ENCODE results near the gene PIGU. TPM values are rescaled to one million over a fixed set of nuclear protein-coding genes. Genes with fewer than 3 reads are reported as not detected.
A peak's percentile ranks its signal among the peaks of the same experiment; 100 is the strongest.

The PIGU gene
- total and polyA plus RNA-seq, 2 donors (not counting 3 experiments of a cell fraction or from before 2014, with no cell fraction given): 20.3 to 81.8 TPM

DNA sequence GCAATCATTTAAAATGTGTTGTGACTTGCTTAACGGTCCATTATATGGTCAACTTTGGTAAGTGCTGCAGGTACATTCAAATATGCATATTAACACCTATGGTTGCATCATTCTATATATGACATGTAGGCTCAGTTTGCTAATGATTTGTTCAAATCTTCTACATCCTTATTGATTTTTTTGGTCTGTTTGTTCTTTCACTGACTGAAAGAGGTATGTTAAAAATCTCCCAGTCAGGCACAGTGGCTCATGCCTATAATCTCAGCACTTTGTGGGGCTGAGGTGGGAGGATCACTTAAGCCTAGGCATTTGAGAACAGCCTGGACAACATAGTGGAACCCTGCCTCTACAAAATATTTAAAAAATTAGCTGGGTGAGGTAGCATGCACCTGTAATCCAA, 29.2 kb downstream of the PIGU start:
- no TSS peak for BruUV-seq (replicated peaks)
- Histone ChIP-seq H3K36me3 (ENCODE audit: control insufficient read depth in 2 of 2, extremely low read depth in 1 of 2, insufficient read depth in 2 of 2, low read length in 2 of 2) (peaks cover 0 to 2% of the 10 kb centered on the region in 2 experiments), H2AFZ (ENCODE audit: low read depth, low read length) (no peak overlapping the region), H3K79me2 (ENCODE audit: control insufficient read depth, insufficient read depth, low read length) (no peaks in the 10 kb centered on the region), H3K27me3 (ENCODE audit: control insufficient read depth in 2 of 2, insufficient read depth in 2 of 2, low read length in 2 of 2) (no peaks in the 10 kb centered on the region), H3K27ac (ENCODE audit: insufficient read depth, low read depth, low read length) (no peak overlapping the region), H3K4me2 (ENCODE audit: insufficient read depth, low read length) (no peak overlapping the region), H3K9me3 (replicated peaks; ENCODE audit: control insufficient read depth, insufficient read depth, low read length) (no peaks in the 10 kb centered on the region), H4K20me1 (replicated peaks; ENCODE audit: control insufficient read depth, extremely low read depth, insufficient read depth, low read length) (no peaks in the 10 kb centered on the region), H3K4me1 (ENCODE audit: control insufficient read depth, extremely low read depth, insufficient read depth, low read length) (no peaks in the 10 kb centered on the region), H3K9ac (replicated peaks; ENCODE audit: extremely low read depth, insufficient read depth, low read length) (no peak overlapping the region), H3K9me1 (replicated peaks; ENCODE audit: control insufficient read depth, extremely low read depth, insufficient read depth, low read length) (no peaks in the 10 kb centered on the region), H3K4me3 (replicated peaks in 1 of 3; ENCODE audit: insufficient read depth in 1 of 3, low read depth in 1 of 3, low read length in 3 of 3) (no peak overlapping the region)
- ChIA-PET CTCF (interaction anchor here (1.5 kb wide), 1 partner anchor 122 kb away, joined by 4 read pairs; no protein-coding TSS in a partner anchor), POLR2A (no interaction called here)
- no peak for DNase-seq (ENCODE audit: low read depth, low spot score)
- no peak for TF ChIP-seq GATA2 (IDR thresholded peaks at IDR 0.05; ENCODE audit: insufficient read depth, insufficient read length, low read depth, low read length)
- TF ChIP-seq POLR2AphosphoS5 (IDR thresholded peaks at IDR 0.05; ENCODE audit: insufficient read depth, low read depth, low read length): no peak
- no peak for TF ChIP-seq MYC (IDR thresholded peaks at IDR 0.05; ENCODE audit: low read depth, low read length)
- TF ChIP-seq, protein P1, sequence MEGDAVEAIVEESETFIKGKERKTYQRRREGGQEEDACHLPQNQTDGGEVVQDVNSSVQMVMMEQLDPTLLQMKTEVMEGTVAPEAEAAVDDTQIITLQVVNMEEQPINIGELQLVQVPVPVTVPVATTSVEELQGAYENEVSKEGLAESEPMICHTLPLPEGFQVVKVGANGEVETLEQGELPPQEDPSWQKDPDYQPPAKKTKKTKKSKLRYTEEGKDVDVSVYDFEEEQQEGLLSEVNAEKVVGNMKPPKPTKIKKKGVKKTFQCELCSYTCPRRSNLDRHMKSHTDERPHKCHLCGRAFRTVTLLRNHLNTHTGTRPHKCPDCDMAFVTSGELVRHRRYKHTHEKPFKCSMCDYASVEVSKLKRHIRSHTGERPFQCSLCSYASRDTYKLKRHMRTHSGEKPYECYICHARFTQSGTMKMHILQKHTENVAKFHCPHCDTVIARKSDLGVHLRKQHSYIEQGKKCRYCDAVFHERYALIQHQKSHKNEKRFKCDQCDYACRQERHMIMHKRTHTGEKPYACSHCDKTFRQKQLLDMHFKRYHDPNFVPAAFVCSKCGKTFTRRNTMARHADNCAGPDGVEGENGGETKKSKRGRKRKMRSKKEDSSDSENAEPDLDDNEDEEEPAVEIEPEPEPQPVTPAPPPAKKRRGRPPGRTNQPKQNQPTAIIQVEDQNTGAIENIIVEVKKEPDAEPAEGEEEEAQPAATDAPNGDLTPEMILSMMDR (IDR thresholded peaks at IDR 0.05; ENCODE audit: extremely low read depth in 1 of 2, insufficient read depth in 1 of 2, low read depth in 1 of 2, low read length in 2 of 2): no peak
- TF ChIP-seq JUN (IDR thresholded peaks at IDR 0.05; ENCODE audit: borderline replicate concordance, insufficient read depth, insufficient read length, low read depth): no peak
- TF ChIP-seq, protein P2, sequence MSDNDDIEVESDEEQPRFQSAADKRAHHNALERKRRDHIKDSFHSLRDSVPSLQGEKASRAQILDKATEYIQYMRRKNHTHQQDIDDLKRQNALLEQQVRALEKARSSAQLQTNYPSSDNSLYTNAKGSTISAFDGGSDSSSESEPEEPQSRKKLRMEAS (IDR thresholded peaks at IDR 0.05; ENCODE audit: insufficient read depth, insufficient read length): no peak
- no peak for TF ChIP-seq POLR2A (IDR thresholded peaks at IDR 0.05; ENCODE audit: low read depth, low read length)
- no peak for TF ChIP-seq FOS (IDR thresholded peaks at IDR 0.05; ENCODE audit: borderline replicate concordance, insufficient read depth, low read length)
- no peak for TF ChIP-seq EZH2 (IDR thresholded peaks at IDR 0.05; ENCODE audit: borderline replicate concordance, low read depth, low read length, severe bottlenecking)
- dilution Hi-C loops (cut with MboI; ENCODE audit: extremely low pct_ligation_motif_present, low sequenced_read_pairs): no loop called here
- FAIRE-seq: peak; percentile 53
- intact Hi-C loops (cut with micrococcal nuclease): no loop called here

All from endothelial cell of umbilical vein (primary cell).